Loucy (cell line): ENCODE measurements around the gene SPECC1.

Source experiments
- EZH2phosphoT487 ChIP-seq: fragments of 200-600 bp; IDR thresholded peaks from 2 replicates; pipeline ENCODE4 v1.6.1; 2018; ENCODE audit warnings: antibody characterized with exemption, mild to moderate bottlenecking, moderate library complexity, borderline replicate concordance
- TF ChIP-seq, protein P1 (sequence below): fragments of 200-600 bp; sonication (generic); conservative IDR thresholded peaks from 2 replicates; pipeline ENCODE4 v1.5.1; 2014; ENCODE audit warnings: mild to moderate bottlenecking, antibody characterized with exemption, low read length

DNA sequence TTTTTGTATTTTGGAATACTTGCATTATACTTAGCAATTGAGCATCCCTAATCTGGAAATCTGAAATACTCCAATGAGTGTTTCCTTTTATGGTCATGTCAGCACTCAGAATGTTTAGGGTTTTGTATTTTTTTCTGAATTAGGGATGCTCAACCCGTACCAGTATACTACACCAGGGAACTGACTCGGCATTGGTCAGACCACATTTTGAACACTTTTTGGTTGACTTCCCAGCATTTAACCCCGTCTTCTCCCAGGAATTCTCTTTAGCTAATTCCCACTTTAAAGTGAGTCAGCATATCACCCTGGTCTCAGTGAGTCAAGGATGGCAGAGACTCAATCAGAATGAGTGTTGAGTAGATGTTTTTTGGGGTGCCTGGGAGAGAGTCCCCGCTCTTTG, 177.9 kb downstream of the SPECC1 start:
- TF ChIP-seq, protein P1, sequence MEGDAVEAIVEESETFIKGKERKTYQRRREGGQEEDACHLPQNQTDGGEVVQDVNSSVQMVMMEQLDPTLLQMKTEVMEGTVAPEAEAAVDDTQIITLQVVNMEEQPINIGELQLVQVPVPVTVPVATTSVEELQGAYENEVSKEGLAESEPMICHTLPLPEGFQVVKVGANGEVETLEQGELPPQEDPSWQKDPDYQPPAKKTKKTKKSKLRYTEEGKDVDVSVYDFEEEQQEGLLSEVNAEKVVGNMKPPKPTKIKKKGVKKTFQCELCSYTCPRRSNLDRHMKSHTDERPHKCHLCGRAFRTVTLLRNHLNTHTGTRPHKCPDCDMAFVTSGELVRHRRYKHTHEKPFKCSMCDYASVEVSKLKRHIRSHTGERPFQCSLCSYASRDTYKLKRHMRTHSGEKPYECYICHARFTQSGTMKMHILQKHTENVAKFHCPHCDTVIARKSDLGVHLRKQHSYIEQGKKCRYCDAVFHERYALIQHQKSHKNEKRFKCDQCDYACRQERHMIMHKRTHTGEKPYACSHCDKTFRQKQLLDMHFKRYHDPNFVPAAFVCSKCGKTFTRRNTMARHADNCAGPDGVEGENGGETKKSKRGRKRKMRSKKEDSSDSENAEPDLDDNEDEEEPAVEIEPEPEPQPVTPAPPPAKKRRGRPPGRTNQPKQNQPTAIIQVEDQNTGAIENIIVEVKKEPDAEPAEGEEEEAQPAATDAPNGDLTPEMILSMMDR: no peak
- no peak for TF ChIP-seq EZH2phosphoT487
